HepG2 (cell line): Measurements from ENCODE around the gene USP20. TPM values are rescaled to one million over a fixed set of nuclear protein-coding genes. Genes with fewer than 3 reads are reported as not detected.

Source experiments
- ATAC-seq: fragments of 200-7000 bp; cut with Tn5 transposase; 3 replicates; pipeline ENCODE4 v1.9.1; 2020; ENCODE audit warnings: mild to moderate bottlenecking, moderate library complexity
- BruUV-seq: library from RNA; stranded (reverse); fragments of 400-500 nt; replicated peaks from 2 replicates; lab custom pipeline; 2021; lab: Mats Ljungman, UMichigan
- CTCF ChIA-PET: fragments of 300-600 bp; formaldehyde crosslinking; extraction: SDS; loops from one replicate; lab custom pipeline; 2021; ENCODE audit warnings: low total read pairs, inconsistent platforms, low intra/inter-chr PET ratio; lab: Yijun Ruan, JAX
- POLR2A ChIA-PET: fragments of 350-600 bp; sonication (Branson Sonifier 250); formaldehyde crosslinking; loops from one replicate; lab custom pipeline; 2020; ENCODE audit warnings: antibody characterized with exemption, inconsistent platforms; lab: Yijun Ruan, JAX
- DNase-seq: peaks from one replicate; pipeline ENCODE4 v3.0.0-alpha.2; 2015; ENCODE audit warnings: low spot score
- FAIRE-seq: peaks from 3 replicates; lab custom pipeline; 2011; peaks lifted over from hg19 to GRCh38; lab: Jason Lieb, UNC
- H2AFZ ChIP-seq: one replicate; pipeline ENCODE4 v1.6.1; 2011; ENCODE audit warnings: low read length, inconsistent platforms
- H3K27ac ChIP-seq: fragments of 300-600 bp; 3 replicates; pipeline ENCODE4 v1.8.0; 2011; ENCODE audit warnings: mixed run types, mild to moderate bottlenecking, mixed read lengths, low read length, inconsistent platforms; ENCODE audit not compliant: insufficient read depth; ENCODE audit errors: extremely low read length
- H3K27me3 ChIP-seq, 2 experiments: fragments of 200-600 bp in 1 of 2; 2 replicates in 1 of 2; 3 replicates in 1 of 2; pipeline versions ENCODE4 v1.6.0 to v1.8.0; 2011; ENCODE audit warnings: low read length in 2 of 2, mild to moderate bottlenecking in 2 of 2, moderate library complexity in 2 of 2, inconsistent platforms in 1 of 2; ENCODE audit not compliant: insufficient read depth in 2 of 2, control insufficient read depth in 1 of 2
- H3K36me3 ChIP-seq, 2 experiments: fragments of 200-600 bp in 1 of 2; replicated peaks in 1 of 2; 2 replicates in 1 of 2; 3 replicates in 1 of 2; pipeline versions ENCODE4 v1.5.1 to v1.8.0; 2011; ENCODE audit warnings: low read length in 2 of 2, inconsistent platforms in 1 of 2; ENCODE audit not compliant: insufficient read depth in 2 of 2, control insufficient read depth in 1 of 2
- H3K4me1 ChIP-seq: 2 replicates; pipeline ENCODE4 v1.5.1; 2012; ENCODE audit warnings: low read length, inconsistent platforms; ENCODE audit not compliant: insufficient read depth
- H3K4me2 ChIP-seq: 2 replicates; pipeline ENCODE4 v1.6.0; 2011; ENCODE audit warnings: low read depth, low read length, inconsistent platforms
- H3K4me3 ChIP-seq, 3 experiments: fragments of 200-600 bp in 1 of 3; sonication (generic), shearing (Covaris generic) in 1 of 3; replicated peaks in 1 of 3; 2 replicates each; pipeline ENCODE4 v1.5.1; 2011 to 2016; ENCODE audit warnings: low read length in 3 of 3, inconsistent platforms in 2 of 3, low read depth in 2 of 3, mild to moderate bottlenecking in 2 of 3, control low read depth in 1 of 3, mixed read lengths in 1 of 3; ENCODE audit not compliant: insufficient read depth in 1 of 3
- H3K79me2 ChIP-seq: one replicate; pipeline ENCODE4 v1.6.1; 2011; ENCODE audit warnings: low read length, inconsistent platforms; ENCODE audit not compliant: insufficient read depth
- H3K9ac ChIP-seq: 2 replicates; pipeline ENCODE4 v1.6.0; 2011; ENCODE audit warnings: mild to moderate bottlenecking, low read depth, low read length, inconsistent platforms; ENCODE audit not compliant: insufficient read depth
- H3K9me3 ChIP-seq: 2 replicates; pipeline ENCODE4 v1.5.1; 2012; ENCODE audit warnings: mild to moderate bottlenecking, low read length
- H4K20me1 ChIP-seq: 2 replicates; pipeline ENCODE4 v1.6.0; 2011; ENCODE audit warnings: inconsistent platforms, mild to moderate bottlenecking, low read length, moderate library complexity; ENCODE audit not compliant: insufficient read depth
- AGO2 ChIP-seq: fragments of 200-400 bp; formaldehyde crosslinking; optimal IDR thresholded peaks from 2 replicates; pipeline ENCODE3; 2017; ENCODE audit warnings: mild to moderate bottlenecking, low read depth, low read length, moderate library complexity
- EP300 ChIP-seq, 3 experiments: sonication (generic) in 1 of 3; formaldehyde crosslinking in 1 of 3; IDR thresholded peaks; 2 replicates each; pipeline versions ENCODE4 v1.5.1 to v1.6.1; 2011 to 2020; ENCODE audit warnings: low read depth in 2 of 3, low read length in 2 of 3, borderline replicate concordance in 1 of 3, improper control_type of control experiment in 1 of 3, mild to moderate bottlenecking in 1 of 3, missing genetic modification reagents in 1 of 3, moderate library complexity in 1 of 3
- MATR3 ChIP-seq: sonication (generic); formaldehyde crosslinking; IDR thresholded peaks from 2 replicates; pipeline ENCODE4 v1.4.0; 2020; ENCODE audit warnings: missing genetic modification reagents
- SMARCC2 ChIP-seq: fragments of 450-650 bp; IDR thresholded peaks from 2 replicates; pipeline ENCODE4 v1.6.1; 2017; ENCODE audit warnings: antibody characterized with exemption, mild to moderate bottlenecking
- TBL1XR1 ChIP-seq: fragments of 150-350 bp; IDR thresholded peaks from 2 replicates; pipeline ENCODE4 v1.6.1; 2014; ENCODE audit warnings: borderline replicate concordance, low read length; ENCODE audit not compliant: partially characterized antibody
- ZBTB21 ChIP-seq: sonication (generic); formaldehyde crosslinking; IDR thresholded peaks from 2 replicates; pipeline ENCODE4 v1.4.0; 2020; ENCODE audit warnings: missing genetic modification reagents
- ZNF367 ChIP-seq: sonication (generic); formaldehyde crosslinking; IDR thresholded peaks from 2 replicates; pipeline ENCODE4 v1.4.0; 2020; ENCODE audit warnings: missing genetic modification reagents, borderline replicate concordance
- ZNF441 ChIP-seq: sonication (generic); formaldehyde crosslinking; IDR thresholded peaks from 2 replicates; pipeline ENCODE4 v1.7.0; 2021; ENCODE audit warnings: missing genetic modification reagents, borderline replicate concordance
- ZNF577 ChIP-seq: sonication (generic); formaldehyde crosslinking; IDR thresholded peaks from 2 replicates; pipeline ENCODE4 v1.4.0; 2020; ENCODE audit warnings: mild to moderate bottlenecking, low read depth, missing genetic modification reagents, borderline replicate concordance
- ZSCAN29 ChIP-seq: sonication (generic); formaldehyde crosslinking; conservative IDR thresholded peaks from 2 replicates; pipeline ENCODE4 v1.4.0; 2020; ENCODE audit warnings: mild to moderate bottlenecking, missing genetic modification reagents
- WGBS: methylation state at CpG from one replicate; pipeline ENCODE4 v1.1.6; 2017; ENCODE audit warnings: low lambda C conversion rate; 5-methylcytosine and 5-hydroxymethylcytosine counted together
- in situ Hi-C: cut with HindIII; loops from 2 replicates; pipeline ENCODE4 v1.10.0; 2017; ENCODE audit warnings: low pct_unique_long_range_greater_than_20kb; ENCODE audit not compliant: extremely low pct_ligation_motif_present
- intact Hi-C: fragments of 100-400 bp; cut with micrococcal nuclease; formaldehyde crosslinking; loops from one replicate; pipeline ENCODE4 v1.10.0; 2022; ENCODE audit not compliant: unreplicated experiment
- polyA plus RNA-seq, 8 experiments: library from polyadenylated mRNA; depleted of rRNA in 3 of 8; stranded (reverse) in 7 of 8; unstranded in 1 of 8; fragments of >200 nt; fragmentation: Illumina TruSeq in 4 of 8; extraction: Trizol in 4 of 8; gene quantifications; 2 replicates each; pipeline versions ENCODE4 v1.2.1 to v1.2.3, GENCODE V29; 2011 to 2016; ENCODE audit warnings: low read depth in 4 of 8, missing spikeins in 1 of 8, mixed read lengths in 1 of 8; ENCODE audit not compliant: insufficient read depth in 1 of 8
- total RNA-seq, 5 experiments: library from RNA; depleted of rRNA; stranded (reverse); fragments of >200 nt; fragmentation: Illumina TruSeq; extraction: Trizol; gene quantifications; 2 replicates each; pipeline ENCODE4 v1.2.3, GENCODE V29; 2016; ENCODE audit warnings: low read depth in 1 of 5
- TF ChIP-seq, protein P1 (sequence below): IDR thresholded peaks from 2 replicates; pipeline ENCODE4 v1.6.1; 2016; ENCODE audit warnings: missing compliant biosample characterization, missing genetic modification reagents, borderline replicate concordance
- TF ChIP-seq, protein P2 (sequence below), 2 experiments: sonication (generic) in 1 of 2; formaldehyde crosslinking in 1 of 2; IDR thresholded peaks; 2 replicates each; pipeline versions ENCODE4 v1.4.0 to v1.6.1; 2016 to 2020; ENCODE audit warnings: borderline replicate concordance in 1 of 2, low read depth in 1 of 2, mild to moderate bottlenecking in 1 of 2, missing genetic modification reagents in 1 of 2

Gene USP20
- total and polyA plus RNA-seq, 2 of the 13 experiments (the other 11 are each of a cell fraction or from before 2014, with no cell fraction given): 4.4 to 5.9 TPM

DNA sequence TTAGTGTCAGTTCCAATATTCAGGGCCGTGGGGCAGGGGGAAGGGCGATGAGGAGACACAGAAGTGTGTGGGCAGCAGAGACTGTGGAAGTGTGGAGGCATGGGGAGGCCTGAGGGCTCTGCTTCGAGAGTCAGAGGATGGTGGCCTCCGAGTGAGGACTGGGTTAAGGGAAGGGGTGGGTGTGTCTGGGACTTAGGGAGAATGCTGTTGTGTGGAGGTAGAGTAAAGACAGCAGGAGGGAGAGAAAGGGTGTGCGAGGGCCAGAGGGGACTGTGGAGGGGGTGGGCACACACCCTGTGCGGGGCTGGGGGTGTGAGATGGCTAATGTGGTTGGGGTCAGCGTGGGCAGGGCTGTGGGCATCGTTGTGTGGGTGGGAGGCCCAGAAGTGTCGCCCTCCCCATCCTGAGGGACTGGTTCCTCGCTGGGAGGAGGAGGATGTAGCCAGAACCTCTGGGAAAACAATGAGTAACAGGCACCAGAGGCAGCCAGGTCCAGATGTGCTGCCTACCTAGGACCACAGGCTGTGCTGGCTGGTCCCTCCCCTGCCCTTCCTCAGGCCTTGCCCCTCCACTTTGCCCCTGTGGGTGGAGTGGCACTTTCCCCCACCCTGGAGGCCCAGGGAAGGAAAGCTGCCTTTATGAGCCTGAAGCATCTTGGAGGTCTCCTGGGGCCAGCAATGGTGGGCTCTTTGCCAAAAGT lies 4.2 kb downstream of the USP20 start:
- H3K4me1 ChIP-seq: peaks cover 10% of the 10 kb centered on the region
- no peaks in the 10 kb centered on the region for H3K36me3 ChIP-seq
- 74% methylated on average over 10 of the region's 10 CpGs for WGBS
- no peak overlapping the region for H3K4me3 ChIP-seq
- no peaks in the 10 kb centered on the region for H3K9me3 ChIP-seq
- ChIA-PET POLR2A (no interaction called here), CTCF (no interaction called here)
- no peak overlapping the region for H3K27ac ChIP-seq
- DNase-seq (no peak), FAIRE-seq (no peak), ATAC-seq (no peak)
- no peaks in the 10 kb centered on the region for H4K20me1 ChIP-seq
- H3K27me3 ChIP-seq: no peaks in the 10 kb centered on the region; a peak in 1 of 5 replicates
- H2AFZ ChIP-seq: no peak overlapping the region
- TF ChIP-seq EP300 (IDR thresholded peaks at IDR 0.05; ENCODE audit: low read depth in 2 of 2, low read length in 2 of 2) (no peak), EP300 (CRISPR knock-in tag; IDR thresholded peaks at IDR 0.05; ENCODE audit: borderline replicate concordance) (no peak)
- no peak overlapping the region for H3K4me2 ChIP-seq
- in situ Hi-C loops: no loop called here
- BruUV-seq: no TSS peak
- H3K79me2 ChIP-seq: no peaks in the 10 kb centered on the region
- H3K9ac ChIP-seq: no peak overlapping the region
- intact Hi-C loops: no loop called here

DNA sequence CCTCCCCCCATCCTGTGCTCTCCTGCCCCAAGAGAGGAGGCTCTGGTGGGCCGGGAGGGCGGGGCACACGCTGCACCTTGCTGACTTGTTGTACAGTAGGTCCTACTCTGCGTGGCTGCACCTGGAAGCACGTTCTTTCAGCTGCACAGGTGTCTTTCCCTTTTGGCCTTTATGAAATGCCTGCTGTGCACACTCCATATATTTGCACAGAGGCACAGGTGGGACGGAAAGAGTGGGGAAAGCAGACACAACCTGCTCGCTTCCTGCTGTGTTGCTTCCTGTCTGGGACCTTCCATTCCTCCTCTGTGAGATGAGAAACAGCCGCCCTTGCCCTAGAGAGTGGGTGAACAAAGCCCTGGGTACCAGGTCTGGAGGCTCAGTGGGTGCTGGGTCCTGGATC lies 4.8 kb downstream of the USP20 start:
- no peak overlapping the region for H3K27ac ChIP-seq
- H4K20me1 ChIP-seq: no peaks in the 10 kb centered on the region
- 76% methylated on average over 8 of the region's 8 CpGs for WGBS
- H3K79me2 ChIP-seq: no peaks in the 10 kb centered on the region
- no peaks in the 10 kb centered on the region for H3K27me3 ChIP-seq
- in situ Hi-C loops: no loop called here
- H3K9ac ChIP-seq: no peak overlapping the region
- no peak overlapping the region for H3K4me2 ChIP-seq
- no peak overlapping the region for H2AFZ ChIP-seq
- no peaks in the 10 kb centered on the region for H3K9me3 ChIP-seq
- no peak for DNase-seq
- H3K4me3 ChIP-seq: no peak overlapping the region
- FAIRE-seq: no peak
- no TSS peak for BruUV-seq
- peaks cover 10% of the 10 kb centered on the region for H3K4me1 ChIP-seq
- ChIA-PET CTCF (no interaction called here), POLR2A (no interaction called here)
- no peaks in the 10 kb centered on the region for H3K36me3 ChIP-seq
- intact Hi-C loops: no loop called here
- no peak for ATAC-seq
- TF ChIP-seq ZNF577 (CRISPR knock-in tag) (no peak), ZNF441 (CRISPR knock-in tag) (no peak), TBL1XR1 (no peak), ZBTB21 (CRISPR knock-in tag) (no peak), AGO2 (no peak), MATR3 (CRISPR knock-in tag) (no peak), ZNF367 (CRISPR knock-in tag) (no peak), SMARCC2 (no peak), ZSCAN29 (CRISPR knock-in tag) (no peak)
- TF ChIP-seq, protein P1, sequence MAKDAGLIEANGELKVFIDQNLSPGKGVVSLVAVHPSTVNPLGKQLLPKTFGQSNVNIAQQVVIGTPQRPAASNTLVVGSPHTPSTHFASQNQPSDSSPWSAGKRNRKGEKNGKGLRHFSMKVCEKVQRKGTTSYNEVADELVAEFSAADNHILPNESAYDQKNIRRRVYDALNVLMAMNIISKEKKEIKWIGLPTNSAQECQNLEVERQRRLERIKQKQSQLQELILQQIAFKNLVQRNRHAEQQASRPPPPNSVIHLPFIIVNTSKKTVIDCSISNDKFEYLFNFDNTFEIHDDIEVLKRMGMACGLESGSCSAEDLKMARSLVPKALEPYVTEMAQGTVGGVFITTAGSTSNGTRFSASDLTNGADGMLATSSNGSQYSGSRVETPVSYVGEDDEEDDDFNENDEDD (CRISPR knock-in tag): no peak
- TF ChIP-seq, protein P2, sequence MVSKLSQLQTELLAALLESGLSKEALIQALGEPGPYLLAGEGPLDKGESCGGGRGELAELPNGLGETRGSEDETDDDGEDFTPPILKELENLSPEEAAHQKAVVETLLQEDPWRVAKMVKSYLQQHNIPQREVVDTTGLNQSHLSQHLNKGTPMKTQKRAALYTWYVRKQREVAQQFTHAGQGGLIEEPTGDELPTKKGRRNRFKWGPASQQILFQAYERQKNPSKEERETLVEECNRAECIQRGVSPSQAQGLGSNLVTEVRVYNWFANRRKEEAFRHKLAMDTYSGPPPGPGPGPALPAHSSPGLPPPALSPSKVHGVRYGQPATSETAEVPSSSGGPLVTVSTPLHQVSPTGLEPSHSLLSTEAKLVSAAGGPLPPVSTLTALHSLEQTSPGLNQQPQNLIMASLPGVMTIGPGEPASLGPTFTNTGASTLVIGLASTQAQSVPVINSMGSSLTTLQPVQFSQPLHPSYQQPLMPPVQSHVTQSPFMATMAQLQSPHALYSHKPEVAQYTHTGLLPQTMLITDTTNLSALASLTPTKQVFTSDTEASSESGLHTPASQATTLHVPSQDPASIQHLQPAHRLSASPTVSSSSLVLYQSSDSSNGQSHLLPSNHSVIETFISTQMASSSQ (IDR thresholded peaks at IDR 0.05; ENCODE audit: low read depth): no peak
- TF ChIP-seq, protein P2 (CRISPR knock-in tag; IDR thresholded peaks at IDR 0.05; ENCODE audit: borderline replicate concordance): no peak
